AG04450 (cell line): ENCODE measurements around the gene MICAL1. TPM values are rescaled to one million over a fixed set of nuclear protein-coding genes. Genes with fewer than 3 reads are reported as not detected.
"Not testable (repeated sequence)": the region's sequence is repeated elsewhere in the genome, so short reads cannot be mapped to it uniquely, and the experiment has no call there.

ENCODE experiments used
- CTCF ChIA-PET: fragments of 300-600, 350-600 bp; formaldehyde crosslinking; extraction: SDS; loops from one replicate; lab custom pipeline; 2022; ENCODE audit warnings: antibody characterized with exemption, inconsistent platforms; lab: Charles Lee
- POLR2A ChIA-PET: fragments of 350-600 bp; formaldehyde crosslinking; extraction: SDS; loops from one replicate; lab custom pipeline; 2021; ENCODE audit warnings: antibody characterized with exemption, inconsistent platforms; lab: Yijun Ruan, JAX
- DNase-seq: peaks from one replicate; pipeline ENCODE4 v3.0.0-alpha.2; 2011; ENCODE audit warnings: low read depth, low spot score
- H3K27ac ChIP-seq: one replicate; pipeline ENCODE4 v1.5.1; 2012; ENCODE audit warnings: low read depth, low read length, control low read depth
- H3K27me3 ChIP-seq: one replicate; pipeline ENCODE4 v1.6.0; 2012; ENCODE audit warnings: low read length; ENCODE audit not compliant: control insufficient read depth, insufficient read depth
- H3K4me3 ChIP-seq: 2 replicates; pipeline ENCODE4 v1.5.1; 2011; ENCODE audit warnings: mild to moderate bottlenecking, low read depth, low read length, control low read depth
- H3K9me3 ChIP-seq: 2 replicates; pipeline ENCODE4 v1.5.1; 2012; ENCODE audit warnings: low read length; ENCODE audit not compliant: control insufficient read depth, insufficient read depth
- polyA plus RNA-seq: library from polyadenylated mRNA; depleted of rRNA; stranded (reverse); fragments of >200 nt; gene quantifications from 2 replicates; pipeline ENCODE4 v1.2.3, GENCODE V29; 2011
- TF ChIP-seq, protein P1 (sequence below): IDR thresholded peaks from 2 replicates; pipeline ENCODE4 v1.5.1; 2011; ENCODE audit warnings: low read depth, low read length, control low read depth, inconsistent platforms

MICAL1 gene
- polyA plus RNA-seq, 1 experiment, result 40.9 TPM

DNA sequence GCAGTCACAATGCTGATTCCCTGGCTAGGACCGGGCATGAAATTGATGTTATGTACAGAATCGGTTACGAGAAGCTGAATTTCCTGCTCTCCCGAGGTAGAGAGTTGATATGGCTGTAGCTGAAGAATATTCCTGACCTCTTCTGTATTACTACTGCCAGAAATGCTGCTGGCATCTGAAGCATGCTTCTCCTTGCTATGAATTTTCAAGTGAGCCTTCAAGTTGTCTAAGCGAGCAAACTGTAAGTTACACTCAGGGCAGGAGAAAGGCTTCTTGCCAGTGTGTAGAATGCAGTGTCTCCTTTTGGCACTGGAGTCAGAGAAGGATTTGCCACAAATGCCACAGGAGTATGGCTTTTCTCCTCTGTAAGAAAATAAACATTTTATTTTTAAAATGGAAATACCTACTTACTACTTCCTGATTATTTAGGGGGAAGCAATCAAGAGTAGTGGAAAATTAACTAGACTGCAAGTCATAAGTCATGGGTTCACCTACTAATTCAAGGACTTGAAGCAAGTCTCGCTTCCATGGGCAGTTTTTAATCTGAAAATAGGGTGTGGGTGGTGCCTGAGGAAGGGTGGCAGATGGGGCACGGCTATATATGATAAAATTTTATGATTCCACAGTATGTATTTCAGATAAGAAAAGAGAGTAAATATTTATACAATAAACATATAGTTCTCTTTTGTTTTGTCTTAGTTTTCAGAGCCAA is 10.8 kb upstream of the MICAL1 start:
- TF ChIP-seq, protein P1, sequence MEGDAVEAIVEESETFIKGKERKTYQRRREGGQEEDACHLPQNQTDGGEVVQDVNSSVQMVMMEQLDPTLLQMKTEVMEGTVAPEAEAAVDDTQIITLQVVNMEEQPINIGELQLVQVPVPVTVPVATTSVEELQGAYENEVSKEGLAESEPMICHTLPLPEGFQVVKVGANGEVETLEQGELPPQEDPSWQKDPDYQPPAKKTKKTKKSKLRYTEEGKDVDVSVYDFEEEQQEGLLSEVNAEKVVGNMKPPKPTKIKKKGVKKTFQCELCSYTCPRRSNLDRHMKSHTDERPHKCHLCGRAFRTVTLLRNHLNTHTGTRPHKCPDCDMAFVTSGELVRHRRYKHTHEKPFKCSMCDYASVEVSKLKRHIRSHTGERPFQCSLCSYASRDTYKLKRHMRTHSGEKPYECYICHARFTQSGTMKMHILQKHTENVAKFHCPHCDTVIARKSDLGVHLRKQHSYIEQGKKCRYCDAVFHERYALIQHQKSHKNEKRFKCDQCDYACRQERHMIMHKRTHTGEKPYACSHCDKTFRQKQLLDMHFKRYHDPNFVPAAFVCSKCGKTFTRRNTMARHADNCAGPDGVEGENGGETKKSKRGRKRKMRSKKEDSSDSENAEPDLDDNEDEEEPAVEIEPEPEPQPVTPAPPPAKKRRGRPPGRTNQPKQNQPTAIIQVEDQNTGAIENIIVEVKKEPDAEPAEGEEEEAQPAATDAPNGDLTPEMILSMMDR, result no peak
- ChIA-PET CTCF (no interaction called here), POLR2A (no interaction called here)
- H3K9me3 ChIP-seq, result no peaks in the 10 kb centered on the region
- no peak for DNase-seq
- no peak overlapping the region for H3K27ac ChIP-seq
- H3K27me3 ChIP-seq, result no peaks in the 10 kb centered on the region
- no peak overlapping the region for H3K4me3 ChIP-seq

DNA sequence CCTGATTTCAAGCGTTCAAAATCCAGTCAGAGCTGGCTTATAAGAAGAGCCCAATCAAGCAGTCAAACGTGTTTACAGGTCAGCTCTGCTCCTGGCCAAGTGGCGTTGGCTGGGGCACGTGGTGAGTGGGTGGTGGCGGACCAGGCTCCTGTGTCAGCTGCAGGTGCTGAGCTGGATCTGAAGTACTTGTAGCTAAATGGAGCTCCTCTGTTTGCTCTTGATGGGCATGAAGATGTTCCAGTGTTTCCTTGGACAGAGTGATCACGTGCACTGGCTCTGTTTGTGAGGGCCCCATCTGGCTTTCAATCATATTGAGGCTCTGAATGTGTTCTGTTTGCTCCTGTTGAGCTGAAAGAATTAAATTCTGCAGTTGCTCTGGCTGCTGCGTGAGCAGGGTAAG is 10.2 kb upstream of the MICAL1 start:
- Histone ChIP-seq H3K9me3 (no peaks in the 10 kb centered on the region), H3K27me3 (no peaks in the 10 kb centered on the region), H3K4me3 (no peak overlapping the region), H3K27ac (no peak overlapping the region)
- TF ChIP-seq, protein P1, result no peak
- DNase-seq, result no peak
- POLR2A ChIA-PET, result no interaction called here
- CTCF ChIA-PET, result no interaction called here

DNA sequence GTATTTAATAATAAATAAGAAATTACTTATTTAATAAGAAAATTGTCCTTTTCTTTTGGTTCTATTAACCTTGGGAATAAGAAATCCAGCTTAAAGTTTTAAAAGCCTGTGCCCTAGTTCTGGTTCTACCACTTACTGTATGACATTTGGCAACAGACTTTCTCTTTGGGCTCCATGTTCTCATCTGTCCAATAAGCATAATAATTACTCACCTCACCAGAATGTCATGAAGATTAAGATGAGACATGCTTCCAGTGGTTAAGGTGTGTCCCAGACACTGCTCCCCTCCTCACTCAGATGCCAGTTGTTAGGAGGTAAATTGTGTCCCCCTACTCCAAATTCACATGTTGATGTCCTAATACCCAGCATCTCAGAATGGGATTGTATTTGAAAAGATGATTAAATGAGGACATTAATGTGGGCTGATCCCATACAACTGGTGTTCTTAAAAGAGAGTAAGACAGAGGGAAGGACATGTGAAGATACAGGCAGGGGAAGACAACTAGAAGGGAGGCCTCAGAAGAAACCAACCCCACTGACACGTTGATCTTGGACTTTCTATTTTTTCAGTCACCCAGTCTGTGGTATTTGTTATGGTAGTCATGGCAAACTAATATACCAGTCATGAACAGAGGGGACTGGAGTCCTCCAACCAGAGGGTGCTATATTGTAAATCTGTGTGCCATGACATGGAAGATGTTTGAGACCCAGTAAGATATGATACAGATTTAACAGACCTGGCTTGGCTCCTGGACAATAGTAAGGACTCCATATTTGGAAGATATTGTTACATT is 6.4 kb upstream of the MICAL1 start:
- CTCF ChIA-PET, result interaction anchor here (1.5 kb wide), 1 partner anchor 577 kb away, joined by 4 read pairs; no protein-coding TSS in a partner anchor

DNA sequence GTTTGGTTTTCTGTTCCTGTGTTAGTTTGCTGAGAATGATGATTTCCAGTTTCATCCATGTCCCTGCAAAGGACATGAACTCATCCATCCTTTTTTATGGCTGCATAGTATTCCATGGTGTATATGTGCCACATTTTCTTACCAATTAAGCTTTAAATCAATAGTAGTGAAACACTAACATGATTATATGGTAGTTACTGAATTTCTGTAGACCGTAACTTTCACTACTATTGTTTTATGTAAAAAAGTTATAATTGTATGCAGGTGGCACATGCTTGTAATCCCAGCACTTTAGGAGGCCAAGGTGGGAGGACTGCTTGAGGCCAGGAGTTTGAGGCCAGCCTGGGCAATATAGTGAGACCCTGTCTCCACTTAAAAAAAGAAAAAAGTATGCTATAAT is 5.6 kb upstream of the MICAL1 start:
- H3K4me3 ChIP-seq, H3K9me3 ChIP-seq, POLR2A ChIA-PET, DNase-seq, H3K27me3 ChIP-seq, H3K27ac ChIP-seq: not testable (repeated sequence)
- CTCF ChIA-PET, result interaction anchor here (1.5 kb wide), 1 partner anchor 578 kb away, joined by 4 read pairs; no protein-coding TSS in a partner anchor

More for the DNA sequence above, 6.4 kb upstream of the MICAL1 start:
- Histone ChIP-seq H3K27ac (no peak overlapping the region), H3K4me3 (no peak overlapping the region), H3K9me3 (no peaks in the 10 kb centered on the region), H3K27me3 (no peaks in the 10 kb centered on the region)
- no peak for DNase-seq
- POLR2A ChIA-PET, result no interaction called here
- TF ChIP-seq, protein P1, result no peak

DNA sequence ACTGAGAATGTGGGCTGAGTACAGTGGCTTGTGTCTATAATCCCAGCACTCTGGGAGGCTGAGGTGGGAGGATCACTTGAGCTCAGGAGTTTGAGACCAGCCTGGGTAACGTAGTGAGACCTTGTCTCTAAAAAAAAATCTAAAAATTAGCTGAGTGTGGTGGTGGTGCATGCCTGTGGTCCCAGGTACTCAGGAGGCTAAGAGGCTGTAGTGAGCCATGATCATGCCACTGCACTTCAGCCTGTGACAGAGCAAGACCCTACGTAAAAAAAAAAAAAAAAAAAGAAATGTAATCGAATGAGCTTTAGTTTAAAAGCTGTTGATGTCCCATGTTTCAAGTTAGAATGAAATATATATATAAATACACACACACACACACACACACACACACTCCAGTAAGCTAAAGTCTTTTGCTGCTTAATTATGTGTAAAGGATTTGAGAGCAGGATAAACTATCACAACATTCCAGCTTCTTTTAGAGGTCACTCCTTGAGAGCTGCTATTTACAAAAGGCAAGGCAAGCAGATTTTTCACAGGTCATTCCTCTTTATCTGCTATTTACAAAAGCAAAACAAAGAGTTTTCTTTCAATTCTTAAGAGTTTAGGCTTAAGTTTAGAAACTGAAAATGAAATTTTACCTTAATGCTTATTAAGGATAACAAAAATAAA is 4.7 kb upstream of the MICAL1 start:
- CTCF ChIA-PET, result interaction anchor here (1.5 kb wide), 1 partner anchor 579 kb away, joined by 4 read pairs; no protein-coding TSS in a partner anchor
- POLR2A ChIA-PET, result interaction anchor here (0.6 to 1.2 kb wide), 2 partner anchors 19 to 33 kb away, joined by 3 read pairs; partner anchors contain the start of gene SMPD2
- no peak overlapping the region for H3K4me3 ChIP-seq
- TF ChIP-seq, protein P1, result no peak
- no peaks in the 10 kb centered on the region; the same call in 1 of the 2 replicates for H3K9me3 ChIP-seq
- no peak overlapping the region for H3K27ac ChIP-seq
- no peak for DNase-seq
- H3K27me3 ChIP-seq, result no peaks in the 10 kb centered on the region
